ENCODE data around the gene ZNF546. TPM values are rescaled to one million over a fixed set of nuclear protein-coding genes. Genes with fewer than 3 reads are reported as not detected.

The ZNF546 gene
- total RNA-seq, 1 experiment from 2014 or later, result 1.1 TPM

- no peak for ATAC-seq
- POLR2A ChIA-PET, result no interaction called here
- H3K9me3 Mint-ChIP-seq, result peaks cover 90% of the 10 kb centered on the region
- DNase-seq (ENCODE audit: low spot score), result no peak
- H3K4me3 Mint-ChIP-seq, result no peak overlapping the region
- H3K36me3 Mint-ChIP-seq, result peaks cover 60% of the 10 kb centered on the region
- H3K27ac Mint-ChIP-seq, result no peak overlapping the region
- peaks cover 44% of the 10 kb centered on the region for H3K27me3 Mint-ChIP-seq (ENCODE audit: low read depth)
- TF ChIP-seq NR1H2 (CRISPR knock-in tag; IDR thresholded peaks at IDR 0.05), result no peak
- TF ChIP-seq ZMAT4 (CRISPR knock-in tag; IDR thresholded peaks at IDR 0.05), result no peak
- no peak for TF ChIP-seq NFYB (CRISPR knock-in tag; conservative IDR thresholded peaks at IDR 0.05; ENCODE audit: low read depth)
- TF ChIP-seq FOXP1 (CRISPR knock-in tag; IDR thresholded peaks at IDR 0.05; ENCODE audit: borderline replicate concordance), result no peak
- no peaks in the 10 kb centered on the region for H3K4me1 Mint-ChIP-seq
- CTCF ChIA-PET, result no interaction called here
Measured at GRCh38 chr19:40023969-40024368, 27.1 kb downstream of the ZNF546 start.

GRCh38 chr19:40025938-40026596 lies 29.2 kb downstream of the ZNF546 start:
- CTCF ChIA-PET, result no interaction called here
- H3K4me1 Mint-ChIP-seq, result no peaks in the 10 kb centered on the region
- H3K27ac Mint-ChIP-seq, result no peak overlapping the region
- H3K4me3 Mint-ChIP-seq, result no peak overlapping the region
- no peak for DNase-seq (ENCODE audit: low spot score)
- TF ChIP-seq MYBL2 (CRISPR knock-in tag; IDR thresholded peaks at IDR 0.05) (no peak), CTCF (IDR thresholded peaks at IDR 0.05) (no peak), ZNF425 (CRISPR knock-in tag; conservative IDR thresholded peaks at IDR 0.05) (no peak), ZNF317 (CRISPR knock-in tag; IDR thresholded peaks at IDR 0.05; ENCODE audit: borderline replicate concordance, low read depth) (peak; percentile 77; the same call in 1 of the 2 replicates), PRDM15 (CRISPR knock-in tag; IDR thresholded peaks at IDR 0.05) (no peak), MLX (CRISPR knock-in tag; IDR thresholded peaks at IDR 0.05) (no peak), NR1H2 (CRISPR knock-in tag; IDR thresholded peaks at IDR 0.05) (no peak), ESRRA (CRISPR knock-in tag; IDR thresholded peaks at IDR 0.05; ENCODE audit: borderline replicate concordance) (no peak)
- H3K9me3 Mint-ChIP-seq, result peaks cover 87% of the 10 kb centered on the region
- no peak for ATAC-seq
- H3K36me3 Mint-ChIP-seq, result peaks cover 74% of the 10 kb centered on the region
- H3K27me3 Mint-ChIP-seq (ENCODE audit: low read depth), result peaks cover 44% of the 10 kb centered on the region
- POLR2A ChIA-PET, result no interaction called here

- no peak for DNase-seq (ENCODE audit: low spot score)
- ChIA-PET POLR2A (no interaction called here), CTCF (interaction anchor here (1.4 kb wide), 1 partner anchor 139 kb away, joined by 5 read pairs; no protein-coding TSS in a partner anchor)
- peaks cover 77% of the 10 kb centered on the region for H3K36me3 Mint-ChIP-seq
- no peak overlapping the region for H3K27ac Mint-ChIP-seq
- no peak for ATAC-seq
- H3K9me3 Mint-ChIP-seq, result peaks cover 84% of the 10 kb centered on the region
- peaks cover 44% of the 10 kb centered on the region for H3K27me3 Mint-ChIP-seq (ENCODE audit: low read depth)
- no peak overlapping the region for H3K4me3 Mint-ChIP-seq
- TF ChIP-seq USF2 (CRISPR knock-in tag; IDR thresholded peaks at IDR 0.05) (no peak), FOXP1 (CRISPR knock-in tag; IDR thresholded peaks at IDR 0.05; ENCODE audit: borderline replicate concordance) (no peak)
- H3K4me1 Mint-ChIP-seq, result no peaks in the 10 kb centered on the region
Measured at GRCh38 chr19:40026597-40026970, 29.7 kb downstream of the ZNF546 start.

Measured in WTC11 (cell line).